Activated CD4-positive, alpha-beta T cell treated with anti-CD3 and anti-CD28 coated beads, Interleukin-2, amount 10 ng/mL, durations not matched to agents 7 days and 5 days (primary cell): Measurements from ENCODE around the gene CPSF4. TPM values are rescaled to one million over a fixed set of nuclear protein-coding genes. Genes with fewer than 3 reads are reported as not detected.
A peak's percentile ranks its signal among the peaks of the same experiment; 100 is the strongest.
"Not testable (repeated sequence)": the region's sequence is repeated elsewhere in the genome, so short reads cannot be mapped to it uniquely, and the experiment has no call there.

Experiments used
- CTCF ChIA-PET: fragments of 350-600 bp; sonication (Branson Sonifier 250); formaldehyde crosslinking; loops from one replicate; lab custom pipeline; 2021; ENCODE audit warnings: antibody characterized with exemption; lab: Charles Lee
- POLR2A ChIA-PET: fragments of 350-600 bp; sonication (Branson Sonifier 250); formaldehyde crosslinking; loops from one replicate; lab custom pipeline; 2021; ENCODE audit warnings: antibody characterized with exemption; lab: Charles Lee
- DNase-seq: peaks from one replicate; pipeline ENCODE4 v3.0.0-alpha.2; 2020
- H3K27ac Mint-ChIP-seq: one replicate; pipeline ENCODE4 v1.8.0; 2021; ENCODE audit warnings: mild to moderate bottlenecking, moderate library complexity, mixed read lengths
- H3K27me3 Mint-ChIP-seq: one replicate; pipeline ENCODE4 v1.8.0; 2021; ENCODE audit warnings: mixed read lengths
- H3K36me3 Mint-ChIP-seq: one replicate; pipeline ENCODE4 v1.8.0; 2021; ENCODE audit warnings: low read depth, mixed read lengths
- H3K4me1 Mint-ChIP-seq: one replicate; pipeline ENCODE4 v1.8.0; 2021; ENCODE audit warnings: mixed read lengths
- H3K4me3 Mint-ChIP-seq: one replicate; pipeline ENCODE4 v1.8.0; 2021; ENCODE audit warnings: mild to moderate bottlenecking, moderate library complexity, mixed read lengths
- H3K9me3 Mint-ChIP-seq: one replicate; pipeline ENCODE4 v1.8.0; 2021; ENCODE audit warnings: mixed read lengths
- total RNA-seq, 2 experiments: library from RNA; stranded (reverse); gene quantifications; one replicate each; pipeline ENCODE4 v1.2.3, GENCODE V29; 2021

CPSF4 gene
- total RNA-seq, 2 experiments from 2014 or later: 58.5 to 61.9 TPM

- H3K36me3 Mint-ChIP-seq: peaks cover 34% of the 10 kb centered on the region
- POLR2A ChIA-PET, DNase-seq, H3K9me3 Mint-ChIP-seq, H3K27me3 Mint-ChIP-seq: not testable (repeated sequence)
- H3K27ac Mint-ChIP-seq: peak overlapping the region; percentile 41
- CTCF ChIA-PET: interaction anchor here (1.0 to 2.9 kb wide), 2 partner anchors 13 to 56 kb away, joined by 3 to 6 read pairs; no protein-coding TSS in a partner anchor
- H3K4me3 Mint-ChIP-seq: peak overlapping the region; percentile 100
- H3K4me1 Mint-ChIP-seq: peaks cover 35% of the 10 kb centered on the region
Observed at GRCh38 chr7:99501236-99501635, 62.5 kb downstream of the CPSF4 start.

GRCh38 chr7:99504281-99504602 lies 65.5 kb downstream of the CPSF4 start:
- Mint-ChIP-seq H3K4me3 (peak overlapping the region; percentile 92), H3K36me3 (peaks cover 23% of the 10 kb centered on the region), H3K9me3 (no peaks in the 10 kb centered on the region), H3K27me3 (no peaks in the 10 kb centered on the region), H3K27ac (peak overlapping the region; percentile 99), H3K4me1 (peaks cover 31% of the 10 kb centered on the region)
- ChIA-PET CTCF (interaction anchor here (0.7 to 2.1 kb wide), 7 partner anchors 9 to 698 kb away, joined by 3 to 6 read pairs (median 4); partner anchors contain the start of gene ZNF655), POLR2A (no interaction called here)
- no peak for DNase-seq

- peaks cover 29% of the 10 kb centered on the region for H3K4me1 Mint-ChIP-seq
- CTCF ChIA-PET: interaction anchor here (0.7 to 2.1 kb wide), 7 partner anchors 9 to 698 kb away, joined by 3 to 6 read pairs (median 4); partner anchors contain the start of gene ZNF655
- no peaks in the 10 kb centered on the region for H3K27me3 Mint-ChIP-seq
- no peaks in the 10 kb centered on the region for H3K9me3 Mint-ChIP-seq
- POLR2A ChIA-PET: no interaction called here
- H3K36me3 Mint-ChIP-seq: peaks cover 23% of the 10 kb centered on the region
- peak within 1 kb of the TSS; percentile 92 for H3K4me3 Mint-ChIP-seq
- peak; percentile 98 for DNase-seq
- peak within 1 kb of the TSS; percentile 99 for H3K27ac Mint-ChIP-seq
Observed at GRCh38 chr7:99504603-99505323, 66.0 kb downstream of the CPSF4 start, which contains the start of gene ZKSCAN5. ZKSCAN5 (plus strand) TSS chr7:99504662; CDS start chr7:99506045, 1,383 bp downstream.

GRCh38 chr7:99505324-99505662 lies 66.5 kb downstream of the CPSF4 start:
- Mint-ChIP-seq H3K9me3 (no peaks in the 10 kb centered on the region), H3K27me3 (no peaks in the 10 kb centered on the region), H3K4me3 (peak overlapping the region; percentile 92), H3K4me1 (peaks cover 29% of the 10 kb centered on the region), H3K27ac (peak overlapping the region; percentile 99), H3K36me3 (peaks cover 21% of the 10 kb centered on the region)
- ChIA-PET CTCF (interaction anchor here (1.5 to 2.1 kb wide), 2 partner anchors 10 to 53 kb away, joined by 4 to 6 read pairs; partner anchors contain the start of gene ZNF655), POLR2A (no interaction called here)
- no peak for DNase-seq

Other genes with a start within 250 kb of the CPSF4 start
- gene KPNA7, start 230.8 kb upstream of the CPSF4 start, total RNA-seq: not detected
- gene MYH16, start 166.1 kb upstream of the CPSF4 start, total RNA-seq: not detected
- 10 to 100 TPM; 51.9 to 56.8 TPM for gene ARPC1A, start 113.0 kb upstream of the CPSF4 start, total RNA-seq
- gene ARPC1B, start 64.2 kb upstream of the CPSF4 start, total RNA-seq: 100 to 1,000 TPM; 361 to 399 TPM
- gene PDAP1, start 30.3 kb upstream of the CPSF4 start, total RNA-seq: 10 to 100 TPM; 81.4 to 81.9 TPM
- gene BUD31, start 30.0 kb upstream of the CPSF4 start, total RNA-seq: 100 to 1,000 TPM in 1 of 2 experiments, 10 to 100 TPM in 1; 94.2 to 115 TPM
- gene PTCD1, start 145 bp upstream of the CPSF4 start, total RNA-seq: 1 to 10 TPM; 5.7 to 8.6 TPM
- 100 to 1,000 TPM; 369 to 370 TPM for gene ATP5MF, start 27.2 kb downstream of the CPSF4 start, total RNA-seq
- gene ZNF789, start 33.9 kb downstream of the CPSF4 start, total RNA-seq: 10 to 100 TPM; 28.1 to 28.2 TPM
- gene ZNF394, start 61.3 kb downstream of the CPSF4 start, total RNA-seq: 10 to 100 TPM; 52.1 to 53.1 TPM
- 10 to 100 TPM; 14.1 to 15.2 TPM for gene ZKSCAN5, start 65.7 kb downstream of the CPSF4 start, total RNA-seq
- gene FAM200A, start 113.2 kb downstream of the CPSF4 start, total RNA-seq: 1 to 10 TPM; 4.9 to 5.4 TPM
- gene ZNF655, start 119.7 kb downstream of the CPSF4 start, total RNA-seq: 10 to 100 TPM; 92.0 to 92.7 TPM
- 1 to 10 TPM; 1.2 to 1.3 TPM for gene TMEM225B, start 159.3 kb downstream of the CPSF4 start, total RNA-seq
- gene ZSCAN25, start 178.0 kb downstream of the CPSF4 start, total RNA-seq: 10 to 100 TPM; 28.5 to 31.1 TPM
- not detected for gene CYP3A5, start 241.1 kb downstream of the CPSF4 start, total RNA-seq